GM19240 (cell line): ENCODE measurements around the gene TFAP2A.

ENCODE experiments used
- DNase-seq: peaks from one replicate; pipeline ENCODE4 v3.0.0; 2011; ENCODE audit warnings: low spot score; ENCODE audit not compliant: insufficient read length

TFAP2A gene

DNA sequence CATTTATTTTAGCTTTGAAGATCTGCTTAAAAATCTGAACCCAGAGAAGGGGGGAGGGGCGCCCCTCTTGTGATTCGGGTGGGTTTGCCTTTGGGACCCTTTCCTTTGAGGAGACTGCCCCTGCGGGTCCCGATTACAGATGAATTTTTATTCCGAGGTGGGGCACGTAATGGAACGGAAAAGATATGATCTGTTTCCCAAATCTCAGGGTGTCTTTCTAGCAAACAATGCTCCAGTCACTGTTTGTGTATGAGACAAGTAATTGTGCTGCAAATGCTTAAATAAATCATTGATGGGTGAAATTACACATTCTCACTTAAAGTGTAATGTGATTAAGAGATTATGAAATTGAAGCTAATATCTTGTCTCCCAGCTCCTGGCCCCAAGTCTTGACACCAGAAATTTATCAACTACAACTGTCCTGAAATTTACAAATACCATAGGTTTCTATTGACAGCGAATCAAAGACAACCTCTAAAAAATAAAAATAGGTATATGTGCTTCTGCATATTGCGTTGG, 30.7 kb downstream of the TFAP2A start:
- no peak for DNase-seq

DNA sequence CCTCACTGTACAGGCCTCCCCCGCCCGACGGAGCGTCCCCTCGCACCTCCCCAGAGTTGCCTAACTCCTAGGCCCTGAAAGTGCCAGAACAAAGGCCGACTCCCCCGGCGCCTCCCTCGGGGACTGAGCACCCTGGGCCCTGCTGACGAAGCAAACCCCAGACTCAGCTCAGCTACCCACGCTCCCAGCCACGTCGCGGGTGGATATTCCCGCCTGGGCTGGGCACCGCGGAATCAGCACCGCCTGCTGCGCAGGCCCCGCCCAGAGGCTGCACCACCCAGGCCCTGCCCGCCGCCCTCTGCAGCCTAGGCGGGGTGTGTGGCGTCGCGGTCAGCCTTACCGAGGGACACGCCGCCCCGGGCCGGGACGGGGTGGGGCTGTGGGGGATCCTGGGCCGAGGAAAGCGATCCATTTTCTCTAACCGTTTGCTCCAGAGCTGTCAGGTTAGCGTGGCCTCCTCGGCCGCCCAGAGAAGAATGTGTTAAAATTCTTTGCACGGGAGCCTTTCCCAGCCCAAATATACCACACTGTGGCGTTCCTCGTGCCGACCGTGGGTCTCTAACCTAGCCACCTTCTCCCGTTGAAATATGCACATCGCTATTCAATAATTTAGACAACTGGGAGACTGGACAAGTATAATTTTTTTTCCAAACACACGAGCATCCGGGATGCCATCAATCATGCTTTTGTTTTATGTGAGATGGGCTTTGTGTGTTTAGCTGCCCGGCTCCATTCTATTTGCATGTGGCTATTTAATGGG, 31.4 kb downstream of the TFAP2A start:
- no peak for DNase-seq

DNA sequence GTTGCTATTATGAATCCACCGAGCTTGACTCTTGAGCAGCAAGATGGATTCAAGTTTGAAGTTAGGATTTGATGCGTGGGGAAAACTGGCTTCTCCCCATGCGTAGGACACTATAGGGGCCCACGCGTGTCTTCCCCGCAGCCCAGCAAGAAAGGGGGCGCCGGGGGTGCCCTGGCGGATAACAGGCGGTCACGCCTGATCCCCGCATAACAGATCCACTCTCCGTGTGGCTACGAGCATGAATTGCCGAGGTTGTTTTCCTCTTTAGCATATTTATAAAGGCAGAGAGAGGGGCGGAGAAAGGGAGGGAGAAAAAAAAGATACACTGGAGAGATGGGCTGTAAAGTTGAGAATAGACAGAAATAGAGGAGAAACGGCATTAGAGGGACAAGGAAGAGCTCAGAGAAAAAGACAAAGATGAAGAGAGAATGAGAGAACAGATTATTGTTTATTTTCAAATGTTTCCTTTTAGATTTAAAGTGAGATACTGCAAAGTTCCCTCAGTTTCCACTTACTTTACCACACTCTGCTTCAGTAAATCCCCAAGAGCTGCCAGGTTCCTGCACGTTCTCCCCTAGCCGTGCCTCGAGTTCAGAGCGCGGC, 32.0 kb downstream of the TFAP2A start:
- no peak for DNase-seq

DNA sequence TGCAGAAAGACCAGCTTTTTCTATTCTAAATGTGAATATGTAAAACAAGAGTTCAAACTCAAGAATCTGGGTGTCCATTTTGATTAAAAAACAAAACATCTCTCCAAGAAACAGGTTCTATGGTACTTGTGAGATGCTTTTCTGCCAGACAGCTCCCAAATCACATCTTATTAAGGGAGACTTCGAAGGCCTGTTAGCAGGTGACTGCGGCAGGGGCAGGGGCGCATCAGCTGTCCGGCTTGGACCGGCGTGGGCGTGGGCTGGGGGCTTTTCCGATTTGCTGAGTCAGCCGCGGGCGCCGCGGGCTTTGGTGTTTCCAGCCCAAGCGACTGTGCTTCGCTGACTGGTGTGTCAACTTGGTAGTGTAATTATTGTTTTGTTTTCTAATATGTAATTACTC, 32.6 kb downstream of the TFAP2A start:
- DNase-seq = no peak

GRCh38 chr6:10381830-10382208, 33.1 kb downstream of the TFAP2A start:
- no peak for DNase-seq

GRCh38 chr6:10381133-10381829, 33.6 kb downstream of the TFAP2A start:
- DNase-seq = no peak

DNA sequence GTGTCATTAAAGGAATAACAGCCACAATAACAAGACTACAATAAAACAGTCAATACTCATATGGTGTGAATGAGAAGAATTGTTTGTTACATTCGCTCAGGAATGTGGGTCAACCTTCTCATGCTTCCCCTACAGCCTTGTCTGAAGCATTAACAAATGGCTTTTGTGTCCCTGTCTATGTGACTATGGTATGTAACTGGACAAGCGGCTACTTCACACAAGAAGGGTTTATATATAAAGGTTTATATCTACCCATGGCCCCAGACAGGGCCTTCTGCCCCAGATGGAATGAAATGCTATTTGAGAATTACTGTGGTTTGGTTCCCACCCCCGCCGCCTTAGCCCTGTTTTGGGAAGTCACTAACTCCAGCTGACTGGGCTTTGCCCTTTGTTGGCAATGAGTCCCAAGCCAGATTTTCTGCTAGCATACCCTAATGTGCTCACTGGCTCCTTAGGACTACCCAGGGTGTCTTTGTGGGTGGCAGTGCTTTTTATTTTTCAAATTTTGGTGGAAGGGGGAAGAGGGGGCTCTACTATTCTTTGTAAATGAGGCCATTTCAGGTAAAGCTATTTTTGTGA, 39.4 kb downstream of the TFAP2A start:
- no peak for DNase-seq

GRCh38 chr6:10373642-10374359, 41.1 kb downstream of the TFAP2A start:
- DNase-seq = no peak

GRCh38 chr6:10369896-10370295, 45.0 kb downstream of the TFAP2A start:
- DNase-seq = no peak

DNA sequence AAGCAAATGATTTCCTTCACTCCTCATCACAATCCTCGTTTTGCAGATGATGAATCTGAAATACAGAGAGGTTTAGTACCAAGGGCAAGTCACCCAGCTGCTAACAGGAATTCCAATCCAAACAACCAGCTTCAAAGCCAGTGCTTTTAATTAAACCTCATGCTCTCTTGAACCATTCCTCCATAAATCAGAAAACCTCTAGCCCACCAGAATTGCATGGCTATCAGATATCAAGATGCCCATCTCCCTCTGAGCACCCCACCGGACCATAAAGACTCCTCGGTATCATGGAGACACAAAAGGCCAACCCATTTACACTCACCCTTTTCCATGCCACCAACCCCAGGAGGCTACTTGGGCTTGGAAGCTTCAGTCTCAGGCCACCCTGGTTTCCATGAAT, 46.0 kb downstream of the TFAP2A start:
- no peak for DNase-seq

DNA sequence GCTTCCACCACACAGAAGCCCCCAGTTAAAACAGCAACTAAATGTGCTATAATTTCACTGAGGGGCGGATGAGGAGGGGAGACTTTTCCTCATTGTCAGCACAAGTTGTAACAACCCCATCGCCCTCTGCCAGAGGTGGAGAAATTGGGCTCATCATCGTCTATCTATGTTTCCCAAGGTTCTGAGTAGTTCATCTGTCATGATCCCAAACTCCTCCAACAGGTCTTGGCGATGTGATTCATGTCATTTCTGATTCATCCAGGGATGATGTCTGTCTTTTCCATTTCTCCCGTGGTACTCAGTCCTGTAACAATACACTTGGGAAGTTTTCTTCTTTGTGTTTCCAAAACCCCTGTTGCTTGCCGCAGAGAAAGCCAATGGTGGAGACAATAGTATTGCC, 51.0 kb downstream of the TFAP2A start:
- DNase-seq = no peak

DNA sequence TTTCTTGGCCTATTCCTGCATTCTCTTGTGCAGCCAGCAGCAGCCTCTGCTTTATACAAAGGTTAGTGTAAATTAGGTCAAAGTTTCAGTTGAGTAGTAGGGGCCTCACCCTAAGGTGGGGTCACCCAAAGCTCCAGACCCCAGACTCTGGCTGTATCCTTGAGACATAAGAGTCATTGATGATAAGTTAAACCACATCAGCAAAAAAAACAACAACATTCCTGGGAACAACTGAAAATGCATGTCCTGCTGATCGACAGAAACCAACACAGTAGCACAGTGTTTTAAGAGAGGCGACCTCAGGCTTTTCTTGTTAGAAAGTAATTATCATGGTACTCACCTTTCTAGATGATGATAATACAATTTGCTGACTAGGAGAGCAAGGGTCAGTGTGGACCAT, 52.6 kb downstream of the TFAP2A start:
- no peak for DNase-seq

GRCh38 chr6:10361428-10361827, 53.4 kb downstream of the TFAP2A start:
- DNase-seq = no peak

DNA sequence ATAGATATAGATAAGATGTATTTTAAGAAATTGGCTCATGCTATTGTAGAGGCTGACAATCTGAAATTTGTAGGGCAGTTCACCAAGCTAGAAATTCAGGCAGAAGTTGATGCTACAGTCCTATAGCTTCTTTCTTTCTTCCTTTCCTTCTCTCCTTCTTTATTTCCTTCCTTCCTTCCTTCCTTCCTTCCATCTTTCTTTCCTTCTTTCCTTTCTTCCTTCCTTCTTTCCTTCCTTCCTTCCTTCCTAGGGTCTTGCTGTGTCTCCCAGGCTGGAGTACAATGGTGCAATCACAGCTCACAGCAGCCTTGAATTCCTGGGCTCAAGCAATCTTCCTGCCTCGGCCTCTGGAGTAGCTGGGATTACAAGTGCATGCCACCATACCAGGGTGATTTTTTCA, 55.3 kb downstream of the TFAP2A start:
- DNase-seq = no peak

DNA sequence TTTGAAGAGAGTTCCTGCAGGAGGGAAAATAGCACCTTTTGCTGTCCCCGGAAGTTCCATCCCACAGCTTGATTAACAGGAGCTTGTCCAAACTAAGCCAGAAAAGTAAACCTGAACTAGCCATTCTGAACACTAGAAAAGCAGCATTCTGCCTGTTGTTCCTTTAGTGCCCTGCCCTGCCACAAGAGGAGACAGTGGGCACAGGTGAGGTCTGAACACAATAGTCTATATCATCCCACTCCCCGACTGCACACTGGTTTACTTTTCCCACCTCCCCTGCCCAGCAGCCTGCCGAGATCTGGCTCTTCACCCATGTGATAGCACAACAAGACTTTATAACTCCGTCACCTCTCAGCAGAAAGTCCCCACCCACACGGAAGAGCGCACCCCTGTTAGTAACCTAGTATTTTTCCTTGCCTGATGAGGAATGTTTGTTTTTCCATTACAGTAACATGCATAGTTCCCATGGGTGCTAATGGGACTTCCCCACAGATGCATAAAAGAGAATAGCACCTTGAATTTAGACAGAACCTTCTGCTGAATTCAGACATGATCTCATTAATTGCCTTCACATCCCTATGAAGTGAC, 59.7 kb downstream of the TFAP2A start:
- DNase-seq = no peak

- no peak for DNase-seq
Measured at GRCh38 chr6:10351791-10352190, 63.1 kb downstream of the TFAP2A start.

DNA sequence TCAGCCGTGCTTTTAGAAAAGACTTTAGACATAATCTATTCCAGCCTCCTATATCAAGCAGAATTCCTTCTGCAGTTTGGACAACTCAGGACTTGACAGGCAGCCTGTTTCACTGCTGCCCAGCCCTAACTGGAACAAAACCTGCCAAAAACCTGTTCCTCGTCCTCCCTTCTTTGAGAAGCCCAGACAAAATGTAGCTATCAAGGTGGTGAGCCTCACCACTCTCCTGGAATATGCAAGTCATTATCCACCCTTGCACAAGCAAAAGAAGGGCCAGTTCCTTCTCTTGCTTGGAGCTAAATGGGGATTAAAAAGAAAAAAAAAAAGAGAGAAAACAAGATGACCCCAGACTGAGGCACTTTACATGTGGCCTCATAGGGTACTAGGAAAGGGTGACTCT, 64.2 kb downstream of the TFAP2A start:
- no peak for DNase-seq

DNA sequence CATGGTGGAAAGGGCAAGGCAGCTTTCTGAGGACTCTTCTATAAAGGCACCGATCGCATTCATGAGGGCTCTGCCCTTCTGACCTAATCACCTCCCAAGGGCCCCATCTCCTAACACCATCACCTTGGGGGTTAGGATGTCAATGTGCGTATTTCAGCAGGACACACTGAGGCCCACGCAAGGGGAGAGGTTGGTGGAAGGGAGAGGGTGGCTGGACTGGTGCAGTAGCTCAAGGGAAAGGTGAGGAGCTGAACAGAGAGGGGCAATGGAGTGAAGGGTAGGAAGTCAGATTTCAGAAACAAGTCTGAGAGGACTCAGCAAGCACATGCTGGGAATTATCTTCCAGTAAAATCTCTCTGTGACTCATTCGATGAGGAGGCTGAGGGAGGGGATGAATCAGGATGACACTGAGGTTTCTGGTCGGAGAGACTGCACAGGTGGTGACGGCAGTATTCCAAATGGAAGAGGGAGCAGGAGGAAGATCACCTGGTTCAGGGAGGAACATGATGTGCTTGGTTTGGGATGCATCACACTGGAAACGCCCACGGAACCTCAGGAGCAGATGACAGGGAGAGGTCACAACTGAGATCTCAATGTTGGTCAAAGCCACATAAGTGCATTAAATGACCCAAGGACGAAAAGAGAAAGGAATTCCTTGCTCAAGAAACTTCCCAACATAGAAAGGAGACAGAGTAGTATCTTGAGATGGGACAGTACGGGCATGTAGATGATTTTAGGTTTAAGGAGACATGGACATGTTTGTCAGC, 67.1 kb downstream of the TFAP2A start:
- no peak for DNase-seq
